H1 (cell line): ENCODE data around the gene FPGS. TPM values are rescaled to one million over a fixed set of nuclear protein-coding genes. Genes with fewer than 3 reads are reported as not detected.

ENCODE experiments used
- CTCF ChIA-PET: fragments of 300-600 bp; sonication (Branson Sonifier 250); formaldehyde crosslinking; loops from one replicate; lab custom pipeline; 2021; ENCODE audit not compliant: partially characterized antibody; lab: Charles Lee
- POLR2A ChIA-PET: fragments of 300-600 bp; sonication (Branson Sonifier 250); formaldehyde crosslinking; loops from one replicate; lab custom pipeline; 2021; ENCODE audit warnings: inconsistent platforms; ENCODE audit not compliant: partially characterized antibody; lab: Charles Lee
- DNase-seq, 2 experiments: peaks; one replicate each; pipeline versions ENCODE4 v3.0.0 to v3.0.0-alpha.2; 2010 to 2022; ENCODE audit warnings: low spot score in 2 of 2, low read depth in 1 of 2, mixed read lengths in 1 of 2
- FAIRE-seq: peaks from 2 replicates; lab custom pipeline; 2011; peaks lifted over from hg19 to GRCh38; lab: Jason Lieb, UNC
- H2AFZ ChIP-seq: 2 replicates; pipeline ENCODE4 v1.8.1; 2012; ENCODE audit warnings: low read length, inconsistent platforms
- H2AK5ac ChIP-seq: 2 replicates; pipeline ENCODE4 v1.6.1; 2013; ENCODE audit warnings: low read depth, low read length
- H2BK120ac ChIP-seq: replicated peaks from 2 replicates; pipeline ENCODE3; 2013; ENCODE audit warnings: low read depth, low read length, inconsistent platforms
- H2BK12ac ChIP-seq: 2 replicates; pipeline ENCODE4 v1.6.1; 2013; ENCODE audit warnings: low read depth, low read length
- H2BK15ac ChIP-seq: 2 replicates; pipeline ENCODE4 v1.6.1; 2013; ENCODE audit warnings: low read length
- H2BK20ac ChIP-seq: 2 replicates; pipeline ENCODE4 v1.6.1; 2013; ENCODE audit warnings: low read length
- H2BK5ac ChIP-seq: 2 replicates; pipeline ENCODE4 v1.6.1; 2013; ENCODE audit warnings: low read depth, low read length
- H3K14ac ChIP-seq: 2 replicates; pipeline ENCODE4 v1.6.1; 2013; ENCODE audit warnings: inconsistent platforms; ENCODE audit not compliant: insufficient read length
- H3K18ac ChIP-seq: 2 replicates; pipeline ENCODE4 v1.6.1; 2013; ENCODE audit warnings: low read length; ENCODE audit errors: extremely low read depth
- H3K23ac ChIP-seq: 2 replicates; pipeline ENCODE4 v1.6.1; 2013; ENCODE audit warnings: inconsistent platforms; ENCODE audit not compliant: insufficient read length
- H3K23me2 ChIP-seq: 2 replicates; pipeline ENCODE4 v1.6.1; 2013; ENCODE audit warnings: low read depth, low read length
- H3K27ac ChIP-seq: 2 replicates; pipeline ENCODE4 v1.6.1; 2011; ENCODE audit warnings: low read depth, low read length, inconsistent platforms
- H3K27me3 ChIP-seq, 4 experiments: replicated peaks in 1 of 4; 1 replicate in 1 of 4; 2 replicates in 3 of 4; pipeline versions ENCODE4 v1.6.1 to v1.8.1; 2011 to 2013; ENCODE audit warnings: low read length in 3 of 4, mild to moderate bottlenecking in 3 of 4, inconsistent platforms in 2 of 4, mixed read lengths in 2 of 4, moderate library complexity in 1 of 4; ENCODE audit not compliant: control insufficient read depth in 3 of 4, insufficient read depth in 3 of 4; ENCODE audit errors: extremely low read depth in 1 of 4
- H3K36me3 ChIP-seq, 4 experiments: 2 replicates each; pipeline versions ENCODE4 v1.6.1 to v1.8.1; 2011 to 2013; ENCODE audit warnings: mild to moderate bottlenecking in 4 of 4, low read length in 3 of 4, moderate library complexity in 2 of 4, control low read depth in 1 of 4, inconsistent platforms in 1 of 4; ENCODE audit not compliant: insufficient read depth in 4 of 4, control insufficient read depth in 2 of 4
- H3K4ac ChIP-seq: replicated peaks from 2 replicates; pipeline ENCODE3; 2013; ENCODE audit warnings: low read length, low read depth, mixed read lengths, inconsistent platforms; ENCODE audit not compliant: insufficient read length
- H3K4me1 ChIP-seq, 4 experiments: replicated peaks in 1 of 4; 1 replicate in 1 of 4; 2 replicates in 3 of 4; pipeline versions ENCODE4 v1.6.1 to v1.8.1; 2011 to 2013; ENCODE audit warnings: low read length in 3 of 4, inconsistent platforms in 2 of 4, mixed read lengths in 1 of 4; ENCODE audit not compliant: insufficient read depth in 4 of 4, control insufficient read depth in 3 of 4
- H3K4me2 ChIP-seq, 2 experiments: 2 replicates each; pipeline versions ENCODE4 v1.6.1 to v1.8.1; 2011 to 2013; ENCODE audit warnings: low read depth in 2 of 2, low read length in 2 of 2, control low read depth in 1 of 2, inconsistent platforms in 1 of 2, mild to moderate bottlenecking in 1 of 2; ENCODE audit not compliant: insufficient read depth in 1 of 2
- H3K4me3 ChIP-seq, 4 experiments: fragments of 200-600, 300-600 bp in 1 of 4; sonication (generic), shearing (Covaris generic), sonication (Bioruptor Twin) in 1 of 4; 2 replicates each; pipeline versions ENCODE4 v1.5.1 to v1.8.1; 2011 to 2016; ENCODE audit warnings: low read length in 4 of 4, low read depth in 3 of 4, control low read depth in 2 of 4, inconsistent platforms in 2 of 4, mild to moderate bottlenecking in 2 of 4, mixed read lengths in 1 of 4, moderate library complexity in 1 of 4; ENCODE audit not compliant: insufficient read depth in 2 of 4; ENCODE audit errors: extremely low read depth in 1 of 4
- H3K56ac ChIP-seq: replicated peaks from 2 replicates; pipeline ENCODE3; 2013; ENCODE audit warnings: low read depth, mild to moderate bottlenecking, mixed read lengths, low read length, inconsistent platforms; ENCODE audit not compliant: insufficient read length
- H3K79me1 ChIP-seq: 2 replicates; pipeline ENCODE4 v1.6.1; 2013; ENCODE audit warnings: low read depth, low read length, control low read depth
- H3K79me2 ChIP-seq, 2 experiments: 2 replicates each; pipeline versions ENCODE4 v1.6.1 to v1.8.1; 2012 to 2013; ENCODE audit warnings: low read length in 2 of 2, mild to moderate bottlenecking in 2 of 2, inconsistent platforms in 1 of 2; ENCODE audit not compliant: insufficient read depth in 2 of 2, control insufficient read depth in 1 of 2
- H3K9ac ChIP-seq, 4 experiments: replicated peaks in 1 of 4; 1 replicate in 1 of 4; 2 replicates in 3 of 4; pipeline versions ENCODE4 v1.6.1 to v1.8.1; 2011 to 2013; ENCODE audit warnings: low read depth in 3 of 4, low read length in 3 of 4, control low read depth in 2 of 4, mild to moderate bottlenecking in 2 of 4, moderate library complexity in 2 of 4, inconsistent platforms in 1 of 4; ENCODE audit errors: extremely low read depth in 1 of 4
- H3K9me3 ChIP-seq, 2 experiments: 2 replicates each; pipeline versions ENCODE4 v1.6.1 to v1.8.1; 2012 to 2013; ENCODE audit warnings: mild to moderate bottlenecking in 2 of 2, moderate library complexity in 2 of 2, control low read depth in 1 of 2, inconsistent platforms in 1 of 2, low read depth in 1 of 2, low read length in 1 of 2, mixed read lengths in 1 of 2; ENCODE audit not compliant: insufficient read depth in 2 of 2
- H4K20me1 ChIP-seq, 2 experiments: replicated peaks in 1 of 2; 2 replicates each; pipeline versions ENCODE3 to v1.8.1; 2011 to 2013; ENCODE audit warnings: inconsistent platforms in 2 of 2, low read length in 2 of 2, mild to moderate bottlenecking in 1 of 2; ENCODE audit not compliant: insufficient read depth in 2 of 2, control insufficient read depth in 1 of 2
- H4K5ac ChIP-seq: 2 replicates; pipeline ENCODE4 v1.6.1; 2013; ENCODE audit warnings: low read length, low read depth, mixed read lengths, inconsistent platforms; ENCODE audit not compliant: insufficient read length
- H4K8ac ChIP-seq: 2 replicates; pipeline ENCODE4 v1.8.0; 2013; ENCODE audit warnings: mild to moderate bottlenecking, moderate library complexity, low read length, inconsistent platforms; ENCODE audit not compliant: insufficient read depth; ENCODE audit errors: extremely low read depth
- H4K91ac ChIP-seq: replicated peaks from 2 replicates; pipeline ENCODE3; 2013; ENCODE audit warnings: low read length, mixed read lengths, inconsistent platforms; ENCODE audit not compliant: insufficient read length
- EZH2 ChIP-seq: fragments of 200-600 bp; sonication (generic); IDR thresholded peaks from 2 replicates; pipeline ENCODE4 v1.7.1; 2012; ENCODE audit warnings: low read depth, mild to moderate bottlenecking, moderate library complexity, low read length, inconsistent platforms; ENCODE audit not compliant: severe bottlenecking
- GABPA ChIP-seq: IDR thresholded peaks from 2 replicates; pipeline ENCODE4 v1.6.1; 2011; ENCODE audit warnings: mild to moderate bottlenecking, low read length, moderate library complexity, borderline replicate concordance; ENCODE audit not compliant: insufficient read depth
- JUND ChIP-seq: IDR thresholded peaks from 2 replicates; pipeline ENCODE4 v1.6.1; 2011; ENCODE audit warnings: mild to moderate bottlenecking, improper control_type of control experiment, low read length
- NRF1 ChIP-seq: IDR thresholded peaks from 2 replicates; pipeline ENCODE4 v1.6.1; 2011; ENCODE audit warnings: mild to moderate bottlenecking, low read depth, low read length, improper control_type of control experiment
- SIX5 ChIP-seq: IDR thresholded peaks from 2 replicates; pipeline ENCODE4 v1.6.1; 2011; ENCODE audit warnings: mild to moderate bottlenecking, low read depth, low read length
- SP4 ChIP-seq: IDR thresholded peaks from 2 replicates; pipeline ENCODE4 v1.6.1; 2012; ENCODE audit warnings: low read length, inconsistent platforms
- SUZ12 ChIP-seq: fragments of 200-600 bp; sonication (generic); IDR thresholded peaks from 2 replicates; pipeline ENCODE4 v1.6.1; 2012; ENCODE audit warnings: mild to moderate bottlenecking, inconsistent platforms, low read length, moderate library complexity, mixed read lengths
- TBP ChIP-seq: IDR thresholded peaks from 2 replicates; pipeline ENCODE4 v1.6.1; 2011; ENCODE audit warnings: low read depth, low read length, improper control_type of control experiment
- YY1 ChIP-seq: IDR thresholded peaks from 2 replicates; pipeline ENCODE4 v1.6.1; 2011; ENCODE audit warnings: low read depth, mild to moderate bottlenecking, low read length
- ZNF274 ChIP-seq: IDR thresholded peaks from 2 replicates; pipeline ENCODE4 v1.7.0; 2012; ENCODE audit warnings: low read length, borderline replicate concordance; ENCODE audit errors: extremely low read depth
- WGBS, 2 experiments: shearing (Covaris generic) in 1 of 2; methylation state at CpG; one replicate each; pipeline versions ENCODE4 v1.1.6 to v1.1.7; 2013 to 2015; ENCODE audit warnings: low lambda C conversion rate in 2 of 2, mixed read lengths in 2 of 2, inconsistent platforms in 1 of 2, low coverage in 1 of 2, missing lambda C conversion rate in 1 of 2; ENCODE audit not compliant: insufficient replicate concordance in 2 of 2, insufficient coverage in 1 of 2, insufficient read length in 1 of 2; ENCODE audit errors: extremely low coverage in 1 of 2, missing lambda C conversion rate in 1 of 2; 5-methylcytosine and 5-hydroxymethylcytosine counted together
- polyA plus RNA-seq, 7 experiments: library from polyadenylated mRNA; depleted of rRNA in 3 of 7; stranded (reverse) in 5 of 7; unstranded in 2 of 7; fragments of >200 nt in 5 of 7; fragments of 200-250 nt in 2 of 7; gene quantifications; 1 replicate in 5 of 7; 2 replicates in 1 of 7; 4 replicates in 1 of 7; pipeline versions ENCODE4 v1.2.1 to v1.2.3, GENCODE V29; 2011 to 2013; ENCODE audit warnings: missing spikeins in 2 of 7, mixed read lengths in 2 of 7
- total RNA-seq: library from RNA; stranded (reverse); fragmentation: NEBNext Ultra II Directional; extraction: Animal tissue kit (Norgen Biotek cat#: 25700); gene quantifications from 2 replicates; pipeline ENCODE4 v1.2.1, GENCODE V29; 2021
- TF ChIP-seq, protein P1 (sequence below), 3 experiments: IDR thresholded peaks; 1 replicate in 2 of 3; 2 replicates in 1 of 3; pipeline versions ENCODE4 v1.5.1 to v1.6.1; 2011; ENCODE audit warnings: low read length in 3 of 3, mild to moderate bottlenecking in 3 of 3, inconsistent platforms in 2 of 3, low read depth in 1 of 3, moderate library complexity in 1 of 3; ENCODE audit not compliant: insufficient read depth in 1 of 3; ENCODE audit errors: control extremely low read depth in 1 of 3
- TF ChIP-seq, protein P2 (sequence below): IDR thresholded peaks from 2 replicates; pipeline ENCODE4 v1.6.1; 2012; ENCODE audit warnings: inconsistent platforms

Gene FPGS
- total and polyA plus RNA-seq, 2 of the 8 experiments (the other 6 are each of a cell fraction or from before 2014, with no cell fraction given), result 62.4 to 83.0 TPM

DNA sequence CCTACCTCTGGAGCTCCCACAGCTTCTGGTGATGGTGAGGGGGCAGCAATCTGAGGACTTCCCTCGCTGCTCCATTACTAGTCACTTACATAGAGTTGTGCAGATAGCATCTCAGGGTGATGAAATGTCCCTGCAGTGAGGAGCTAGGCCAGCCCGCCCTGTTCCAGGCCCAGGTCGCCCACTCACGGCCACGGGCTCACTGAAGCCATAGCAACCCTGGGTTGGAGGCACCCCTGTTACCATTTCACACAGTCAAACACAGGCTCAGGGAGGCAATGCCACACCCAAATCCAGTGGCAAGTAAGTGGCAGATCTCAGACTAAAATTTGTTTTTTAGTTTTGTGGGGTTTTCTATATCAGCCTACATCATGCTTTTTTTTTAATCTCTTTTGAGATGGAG, 43.8 kb upstream of the FPGS start:
- Histone ChIP-seq H2BK15ac (no peak overlapping the region), H2BK120ac (no peak overlapping the region)
- TF ChIP-seq GABPA (no peak), TBP (no peak), YY1 (no peak), ZNF274 (no peak), SP4 (no peak), JUND (no peak), SIX5 (no peak), EZH2 (no peak), NRF1 (no peak), SUZ12 (no peak)
- TF ChIP-seq, protein P1, sequence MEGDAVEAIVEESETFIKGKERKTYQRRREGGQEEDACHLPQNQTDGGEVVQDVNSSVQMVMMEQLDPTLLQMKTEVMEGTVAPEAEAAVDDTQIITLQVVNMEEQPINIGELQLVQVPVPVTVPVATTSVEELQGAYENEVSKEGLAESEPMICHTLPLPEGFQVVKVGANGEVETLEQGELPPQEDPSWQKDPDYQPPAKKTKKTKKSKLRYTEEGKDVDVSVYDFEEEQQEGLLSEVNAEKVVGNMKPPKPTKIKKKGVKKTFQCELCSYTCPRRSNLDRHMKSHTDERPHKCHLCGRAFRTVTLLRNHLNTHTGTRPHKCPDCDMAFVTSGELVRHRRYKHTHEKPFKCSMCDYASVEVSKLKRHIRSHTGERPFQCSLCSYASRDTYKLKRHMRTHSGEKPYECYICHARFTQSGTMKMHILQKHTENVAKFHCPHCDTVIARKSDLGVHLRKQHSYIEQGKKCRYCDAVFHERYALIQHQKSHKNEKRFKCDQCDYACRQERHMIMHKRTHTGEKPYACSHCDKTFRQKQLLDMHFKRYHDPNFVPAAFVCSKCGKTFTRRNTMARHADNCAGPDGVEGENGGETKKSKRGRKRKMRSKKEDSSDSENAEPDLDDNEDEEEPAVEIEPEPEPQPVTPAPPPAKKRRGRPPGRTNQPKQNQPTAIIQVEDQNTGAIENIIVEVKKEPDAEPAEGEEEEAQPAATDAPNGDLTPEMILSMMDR (IDR thresholded peaks at IDR 0.05; ENCODE audit: control extremely low read depth in 1 of 3, insufficient read depth in 1 of 3, low read depth in 1 of 3, low read length in 3 of 3), result no peak
- TF ChIP-seq, protein P2, sequence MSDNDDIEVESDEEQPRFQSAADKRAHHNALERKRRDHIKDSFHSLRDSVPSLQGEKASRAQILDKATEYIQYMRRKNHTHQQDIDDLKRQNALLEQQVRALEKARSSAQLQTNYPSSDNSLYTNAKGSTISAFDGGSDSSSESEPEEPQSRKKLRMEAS, result no peak

More for the DNA sequence above, 43.8 kb upstream of the FPGS start:
- H3K4me1 ChIP-seq, result peaks cover 0 to 14% (median 11%) of the 10 kb centered on the region in 4 experiments; a peak in 6 of 7 replicates
- peaks cover 13% of the 10 kb centered on the region; the same call in 1 of the 2 replicates for H3K23me2 ChIP-seq
- H3K27ac ChIP-seq, result no peak overlapping the region
- no peak overlapping the region for H4K91ac ChIP-seq
- H2AFZ ChIP-seq, result no peak overlapping the region
- no peak overlapping the region for H3K9ac ChIP-seq
- H3K56ac ChIP-seq, result no peak overlapping the region
- H3K27me3 ChIP-seq, result peaks cover 0 to 11% (median 6%) of the 10 kb centered on the region in 4 experiments; a peak in 6 of 7 replicates
- no peaks in the 10 kb centered on the region for H3K79me2 ChIP-seq
- CTCF ChIA-PET, result interaction anchor here (0.8 to 1.8 kb wide), 8 partner anchors 8 to 163 kb away, joined by 3 to 7 read pairs (median 4); no protein-coding TSS in a partner anchor
- H4K20me1 ChIP-seq, result peaks cover 0 to under 1% of the 10 kb centered on the region in 2 experiments
- no peak overlapping the region for H2BK20ac ChIP-seq
- no peak overlapping the region for H4K5ac ChIP-seq
- H2BK5ac ChIP-seq, result no peak overlapping the region
- POLR2A ChIA-PET, result interaction anchor here (0.5 to 1.1 kb wide), 2 partner anchors 26 to 28 kb away, joined by 3 read pairs; no protein-coding TSS in a partner anchor
- H2BK12ac ChIP-seq, result no peak overlapping the region
- H3K18ac ChIP-seq, result no peak overlapping the region
- no peak for FAIRE-seq
- 91% methylated on average over 5 of the region's 5 CpGs; no CpG with 5 or more reads in 1 of the 2 experiments for WGBS, 2 experiments
- no peak overlapping the region for H3K4me2 ChIP-seq
- no peak overlapping the region for H3K23ac ChIP-seq
- no peaks in the 10 kb centered on the region for H3K9me3 ChIP-seq
- no peak overlapping the region for H4K8ac ChIP-seq
- H2AK5ac ChIP-seq, result no peak overlapping the region
- H3K14ac ChIP-seq, result no peak overlapping the region
- H3K4ac ChIP-seq, result no peak overlapping the region
- no peaks in the 10 kb centered on the region for H3K79me1 ChIP-seq
- H3K36me3 ChIP-seq, result no peaks in the 10 kb centered on the region
- no peak overlapping the region for H3K4me3 ChIP-seq
- DNase-seq, result no peak
